ENCODE data around the gene TRAPPC6A.

GRCh38 chr19:45142726-45143110, 35.3 kb downstream of the TRAPPC6A start:
- TF ChIP-seq CTCF (conservative IDR thresholded peaks at IDR 0.05; ENCODE audit: low read depth in 2 of 2) (no peak), EZH2 (IDR thresholded peaks at IDR 0.05; ENCODE audit: low read depth, unreplicated experiment) (no peak), POLR2AphosphoS5 (IDR thresholded peaks at IDR 0.05; ENCODE audit: low read depth) (no peak), CREB1 (CRISPR knock-in tag; IDR thresholded peaks at IDR 0.05; ENCODE audit: low read depth) (no peak), ZNF331 (CRISPR knock-in tag; IDR thresholded peaks at IDR 0.05; ENCODE audit: low read depth) (no peak), REST (IDR thresholded peaks at IDR 0.05; ENCODE audit: unreplicated experiment) (no peak)
